T-helper 2 cell (primary cell): ENCODE results near the gene HIVEP3.
A peak's percentile ranks its signal among the peaks of the same experiment; 100 is the strongest.

Experiments
- DNase-seq, 5 experiments: peaks; one replicate each; pipeline versions ENCODE4 v3.0.0 to v3.0.0-alpha.2; 2012 to 2022

The HIVEP3 gene

DNA sequence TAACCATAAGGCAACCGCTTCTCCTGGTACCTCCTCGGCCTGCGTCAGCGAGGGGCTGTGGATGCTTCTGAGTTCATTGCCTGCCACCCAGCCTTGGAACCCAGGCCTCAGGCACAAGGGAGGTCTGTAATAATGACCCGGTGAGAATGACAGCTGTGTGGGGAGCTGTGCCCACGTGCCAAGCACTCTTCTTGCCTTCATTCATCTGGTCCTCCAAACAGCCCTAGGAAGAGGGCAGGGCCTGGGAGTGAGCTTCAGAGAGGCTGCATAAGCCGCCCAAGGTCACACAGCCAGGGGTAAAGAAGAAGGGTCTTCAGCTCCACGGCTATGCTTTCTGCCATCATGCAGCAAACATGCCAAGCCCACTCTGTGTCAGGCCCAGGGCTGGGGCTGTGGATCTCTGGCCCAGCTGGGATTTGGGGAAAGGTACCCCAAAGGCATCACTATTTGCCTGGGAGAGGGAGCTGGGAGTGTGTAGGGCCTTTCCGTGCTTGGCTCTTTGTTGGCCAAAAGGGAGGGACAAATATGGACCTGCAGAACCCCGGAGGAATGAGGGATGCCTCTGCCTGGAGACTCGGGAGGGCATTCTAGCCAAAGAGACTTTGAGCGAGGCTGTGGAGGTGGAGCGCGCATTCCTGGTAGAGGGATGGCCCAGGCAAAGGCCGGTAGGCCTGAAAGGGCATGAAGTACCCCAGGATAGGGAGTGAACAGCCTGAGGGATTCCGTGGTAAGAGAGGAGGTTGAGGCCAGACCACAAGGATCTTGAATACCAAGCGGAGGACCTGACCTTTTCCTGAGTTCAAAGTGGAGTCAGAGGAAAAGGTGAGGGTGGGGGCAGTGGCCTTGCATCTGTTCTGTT, 424.1 kb downstream of the HIVEP3 start:
- no peak for DNase-seq

DNA sequence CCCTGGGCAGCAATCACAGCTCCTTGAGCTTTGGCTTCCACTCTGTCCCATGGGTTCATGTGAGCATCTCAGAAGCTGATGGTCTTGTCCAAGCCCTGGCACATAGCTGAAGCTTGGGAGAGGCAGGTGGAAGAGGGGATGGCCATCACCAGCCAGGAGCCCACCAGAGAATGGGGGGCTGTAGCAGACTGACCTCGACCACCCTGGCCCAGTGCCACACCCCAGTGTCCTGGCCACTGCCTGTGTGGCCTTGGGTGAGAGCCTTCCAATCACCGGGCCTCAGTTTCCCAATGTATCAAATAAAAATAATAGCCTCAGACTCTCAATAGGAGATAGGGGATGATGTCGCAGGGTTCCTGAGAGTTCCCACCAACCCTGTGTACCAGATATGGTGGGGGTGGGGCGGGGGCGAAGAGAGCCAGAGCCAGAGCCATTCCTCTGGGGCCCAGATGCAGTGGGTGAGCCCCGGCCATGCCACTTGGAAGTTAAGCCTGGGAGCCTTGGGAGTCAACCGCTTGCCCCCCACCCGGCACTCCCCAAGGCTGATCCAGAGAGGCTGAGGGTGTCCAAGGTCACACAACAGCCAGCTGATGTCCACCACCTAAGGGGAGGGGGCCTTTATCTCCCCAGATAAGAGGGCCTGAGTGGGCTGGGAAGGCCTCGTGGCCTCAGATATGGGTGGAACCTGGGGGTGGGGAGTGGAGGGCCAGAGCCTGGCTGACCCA, 424.9 kb downstream of the HIVEP3 start:
- DNase-seq = no peak

DNA sequence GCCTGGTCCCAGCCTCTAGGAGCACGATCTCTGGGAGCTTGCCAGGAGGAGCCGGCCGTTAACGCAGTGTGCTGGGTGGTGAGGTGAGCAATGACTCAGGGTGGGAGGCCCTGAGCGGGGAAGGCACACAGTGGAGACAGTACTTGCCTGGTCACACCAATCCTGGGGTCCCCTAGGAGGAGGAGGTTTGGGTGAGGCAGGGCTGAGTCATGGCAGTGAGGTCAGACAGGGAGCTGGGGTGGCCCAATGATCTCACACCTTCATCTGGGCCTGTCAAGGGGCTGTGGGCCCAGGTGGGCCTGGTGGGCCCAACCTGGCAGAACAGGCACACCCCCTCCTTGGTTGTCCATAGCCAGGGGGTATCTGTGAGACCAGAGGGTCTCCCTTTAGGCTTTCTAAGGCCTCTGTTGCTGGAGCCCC, 425.6 kb downstream of the HIVEP3 start:
- no peak for DNase-seq

DNA sequence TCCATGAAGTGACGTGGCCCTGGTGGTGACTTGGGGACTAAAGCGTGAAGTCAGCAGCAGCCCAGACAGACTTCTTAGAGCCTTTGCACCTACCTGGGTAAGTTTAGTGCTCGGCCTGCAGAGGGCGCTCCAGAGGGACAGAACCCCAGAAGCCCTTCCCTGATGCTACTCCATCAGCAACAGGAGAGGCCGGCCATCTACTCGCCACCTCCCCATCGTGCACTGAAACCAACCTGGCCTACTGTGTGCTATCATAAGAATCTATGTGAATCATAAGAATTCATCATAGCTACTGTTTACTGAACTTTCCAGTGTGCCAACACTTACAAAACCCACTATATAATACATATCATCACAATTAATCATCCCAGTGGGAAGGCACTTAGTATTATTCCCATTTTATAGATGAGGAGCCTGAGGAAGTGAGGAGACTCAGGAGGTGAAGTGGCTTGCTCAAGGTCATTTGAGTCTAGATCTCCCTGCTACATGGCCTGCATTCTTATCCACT, 426.3 kb downstream of the HIVEP3 start:
- peak in 2 of 5 experiments; percentile 28 to 56 for DNase-seq

DNA sequence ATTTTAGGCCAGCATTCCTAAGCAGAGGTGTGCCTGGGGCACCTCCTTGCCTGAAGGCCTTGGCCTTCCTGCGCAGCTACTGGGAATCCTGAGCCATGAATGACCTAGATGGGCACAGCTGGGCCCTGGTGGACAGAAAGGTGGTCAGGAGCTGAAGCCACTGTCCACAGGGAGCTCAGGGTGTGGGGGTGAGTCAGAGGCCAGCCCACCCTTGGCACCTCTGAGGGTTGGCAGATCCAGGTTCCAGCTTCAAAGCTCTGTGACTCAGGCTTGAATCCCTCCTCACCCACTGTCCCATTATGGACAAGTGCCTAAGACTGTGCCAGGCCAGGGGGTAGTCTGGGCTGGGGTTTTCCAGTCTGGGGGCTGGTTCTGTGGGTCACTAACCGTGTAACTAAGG, 427.8 kb downstream of the HIVEP3 start:
- DNase-seq = no peak

DNA sequence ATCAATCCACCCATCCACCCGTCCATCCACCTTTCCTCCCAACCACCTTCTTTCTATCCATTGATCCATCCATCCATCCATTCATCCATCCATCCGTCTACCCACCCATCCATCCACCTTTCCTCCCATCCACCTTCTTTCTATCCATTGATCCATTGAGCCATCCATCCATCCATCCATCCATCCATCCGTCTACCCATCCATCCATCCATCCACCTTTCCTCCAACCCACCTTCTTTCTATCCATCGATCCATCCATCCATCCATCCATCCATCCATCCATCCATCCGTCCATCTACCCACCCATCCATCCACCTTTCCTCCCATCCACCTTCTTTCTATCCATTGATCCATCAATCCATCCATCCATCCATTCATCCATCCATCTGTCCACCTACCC, 429.2 kb downstream of the HIVEP3 start:
- no peak for DNase-seq

DNA sequence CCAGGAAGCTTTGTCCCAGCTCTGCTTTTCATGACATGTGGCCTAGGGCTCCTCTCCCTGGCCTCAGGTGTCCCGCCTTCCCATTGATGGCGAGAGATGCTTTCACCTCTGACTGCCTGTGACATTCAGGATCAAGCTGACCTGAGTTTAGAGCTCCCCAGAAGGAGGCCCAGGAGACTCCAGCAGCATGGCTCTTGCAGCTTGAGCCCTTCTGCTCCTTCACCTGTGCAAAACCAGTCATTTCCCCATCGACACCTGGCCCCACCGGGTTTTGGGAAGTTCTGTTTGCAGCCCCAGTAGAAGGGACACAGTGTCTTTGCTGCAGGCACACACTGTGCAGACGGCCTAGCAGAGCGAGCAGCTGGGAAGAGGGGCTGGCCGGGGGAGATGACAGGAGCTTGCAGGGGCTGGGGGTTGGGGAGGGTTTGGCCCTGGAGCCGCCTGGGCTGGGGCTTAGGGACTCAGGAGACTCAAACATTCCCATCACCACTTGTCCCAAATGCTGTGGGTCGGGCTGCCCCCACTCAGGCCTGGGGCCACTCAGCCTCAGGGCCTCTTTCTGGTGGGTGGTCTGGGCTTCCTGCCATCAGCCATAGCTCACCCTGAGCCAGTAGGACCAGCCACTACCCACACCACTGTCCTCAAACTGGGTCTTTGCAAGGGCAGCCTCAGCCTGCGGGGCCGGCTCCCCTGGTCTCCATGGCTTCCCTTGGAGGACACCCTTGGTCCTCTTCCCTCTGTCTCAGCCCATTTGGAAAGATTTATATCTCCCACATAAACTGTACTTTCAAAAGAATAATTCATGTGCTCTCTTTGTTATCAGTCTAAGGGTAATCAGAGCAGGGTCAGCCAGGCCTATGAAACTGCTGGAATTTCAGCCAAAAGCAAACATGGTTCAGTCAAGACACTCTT, 430.4 kb downstream of the HIVEP3 start:
- DNase-seq = no peak

DNA sequence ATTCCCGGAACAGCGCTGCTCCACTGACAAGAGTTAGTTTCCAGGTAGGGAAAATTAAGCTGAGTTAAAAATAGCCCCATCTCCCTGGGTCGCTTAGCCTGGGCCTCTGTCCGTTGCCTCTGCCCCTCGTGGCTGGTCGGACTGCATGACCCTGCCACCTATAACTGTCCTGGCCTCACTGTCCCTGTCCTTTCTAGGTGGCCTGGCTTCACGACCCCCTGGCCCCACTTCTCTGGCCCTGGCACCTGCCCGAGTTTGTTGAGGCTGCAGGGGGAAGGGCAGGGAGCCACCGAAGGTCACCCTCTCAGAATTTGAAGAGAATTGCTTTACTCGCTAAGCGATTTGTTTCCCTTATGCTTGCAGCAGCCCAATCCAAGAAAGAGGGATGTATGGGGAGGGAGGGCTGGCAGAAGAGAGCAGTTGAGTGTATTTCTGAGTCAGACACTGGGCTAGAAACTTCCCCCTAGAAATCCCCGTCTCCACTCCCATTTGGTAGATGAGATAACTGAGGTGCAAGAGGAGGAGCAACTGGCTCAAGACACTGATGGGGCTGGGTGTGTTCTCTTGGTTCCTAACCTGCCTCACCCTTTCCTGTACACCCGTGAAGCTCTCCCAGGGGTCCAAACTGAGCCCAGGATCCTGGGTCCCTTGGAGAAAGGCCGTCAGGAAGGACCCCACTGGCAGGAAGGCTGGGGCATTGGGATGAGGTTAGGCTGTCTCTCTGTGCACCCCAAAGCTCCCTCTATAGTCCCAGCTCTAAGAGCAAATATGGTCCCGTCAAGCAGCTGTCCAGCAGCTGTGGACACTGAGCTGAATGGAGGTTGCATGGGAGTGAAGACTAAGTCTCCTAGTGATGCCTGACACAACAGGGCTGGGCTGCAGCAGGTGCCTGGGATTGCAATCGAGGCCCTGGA, 431.3 kb downstream of the HIVEP3 start:
- DNase-seq = peak in 1 of 5 experiments; percentile 34

DNA sequence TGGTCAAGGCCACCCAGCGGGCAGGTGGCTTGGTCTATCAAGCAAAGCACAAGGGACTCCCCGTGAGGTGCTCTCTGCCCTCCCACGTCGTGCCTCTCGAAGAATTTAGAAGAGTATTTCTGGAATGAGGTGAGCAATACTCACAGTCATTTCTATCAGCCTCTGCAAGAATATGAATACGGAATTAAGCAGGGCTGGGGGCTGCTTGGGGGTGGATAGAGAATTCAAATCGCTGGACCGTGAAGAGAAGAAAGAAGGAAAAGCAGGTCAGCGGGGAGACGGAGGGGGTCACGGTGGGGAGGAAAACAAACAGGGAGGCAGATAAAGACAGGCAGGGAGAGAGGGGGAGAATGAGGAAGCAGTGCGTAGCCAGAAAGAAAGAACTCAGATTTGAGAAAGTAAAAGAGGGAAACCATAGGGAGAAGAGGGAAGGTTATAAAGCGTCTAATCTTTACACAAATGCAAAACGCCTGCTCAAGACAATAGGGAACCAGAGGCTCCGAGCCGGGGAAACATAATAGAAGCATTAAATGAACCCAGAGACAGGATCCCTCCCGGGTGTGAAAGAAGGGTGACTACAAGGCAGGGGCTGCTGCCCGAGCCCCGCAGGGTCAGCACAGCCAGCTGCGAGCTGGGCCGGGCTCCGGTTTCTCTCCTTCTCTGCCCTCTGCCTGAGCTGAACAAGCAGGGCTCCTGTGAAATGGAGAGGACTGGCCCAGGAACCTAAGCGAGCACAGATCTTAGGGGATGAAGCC, 432.2 kb downstream of the HIVEP3 start:
- DNase-seq = no peak

DNA sequence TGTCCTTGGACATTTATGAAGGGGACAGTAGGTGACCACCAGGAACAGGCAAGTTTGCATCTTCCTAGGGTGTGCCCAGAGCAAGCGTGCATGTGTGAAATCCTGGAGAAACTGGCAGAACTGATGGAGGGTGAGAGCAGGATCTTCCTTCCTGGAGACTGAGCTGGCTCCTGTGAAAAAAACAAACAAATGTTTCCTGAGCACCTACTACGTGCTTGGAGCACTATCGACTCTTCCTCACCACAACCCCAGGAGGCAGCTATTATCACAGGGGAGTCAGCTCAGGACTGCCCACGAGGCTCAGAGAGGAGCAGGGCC, 432.7 kb downstream of the HIVEP3 start:
- DNase-seq = no peak

DNA sequence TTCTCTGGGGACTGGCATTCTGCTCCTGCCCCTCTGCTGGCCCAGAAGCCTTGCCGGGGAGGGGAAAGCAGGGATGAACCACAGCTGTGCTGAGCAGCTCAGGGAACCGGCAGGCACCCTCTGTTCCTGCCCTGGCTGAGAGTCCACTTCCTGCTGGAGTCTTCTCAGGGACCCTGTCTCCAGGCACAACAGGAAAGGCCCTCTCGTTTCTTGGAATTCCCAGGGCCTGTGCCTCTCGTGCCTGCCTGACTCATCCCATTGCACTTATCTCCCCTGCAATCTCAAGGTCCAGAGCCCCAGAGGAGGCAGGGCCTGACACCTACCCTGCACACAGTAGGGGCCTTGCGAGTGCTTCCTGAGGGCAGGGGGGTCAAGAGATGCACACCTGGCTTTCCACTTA, 433.1 kb downstream of the HIVEP3 start:
- DNase-seq = no peak

DNA sequence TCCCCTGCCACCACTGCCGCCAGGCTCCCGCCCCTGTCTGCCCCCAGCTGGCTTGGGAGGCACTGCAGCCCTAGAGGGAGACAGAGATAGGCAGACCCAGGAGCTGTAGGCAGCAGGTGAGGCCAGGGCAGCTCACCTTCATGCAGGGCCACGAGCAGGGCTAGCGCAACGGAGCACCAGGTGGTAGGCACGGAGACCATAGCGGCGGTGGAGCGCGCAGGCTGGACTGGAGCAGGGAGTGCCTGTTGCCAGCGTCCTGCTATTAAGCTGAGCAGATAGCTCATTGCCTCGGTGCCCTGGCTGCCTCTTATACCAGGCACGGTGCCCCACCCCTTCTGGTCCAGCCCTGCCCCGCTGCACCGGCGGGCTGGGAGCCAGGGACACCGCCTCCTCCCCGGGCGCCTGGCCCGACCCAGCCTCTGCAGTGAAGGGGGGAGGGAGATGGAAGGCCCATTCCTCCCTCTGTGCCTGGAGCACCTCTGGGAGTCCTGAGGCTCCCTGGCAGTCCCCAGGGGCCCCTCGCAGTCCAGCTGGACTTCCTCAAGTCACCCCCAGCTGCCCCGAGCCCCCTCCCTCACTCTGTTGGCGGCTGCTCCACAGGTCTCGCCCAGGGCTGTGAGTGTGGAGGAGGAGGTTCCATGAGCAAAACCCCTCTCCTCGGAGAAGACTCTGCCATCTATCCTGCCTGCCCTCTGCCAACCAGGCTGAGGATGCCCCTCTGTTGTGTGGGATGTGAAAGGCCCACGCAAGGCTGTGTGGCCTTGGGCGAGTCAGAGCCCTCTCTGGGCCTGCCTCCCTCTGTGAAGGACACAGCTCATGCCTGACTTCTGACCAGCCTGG, 434.1 kb downstream of the HIVEP3 start, which contains the start of gene EDN2:
Gene EDN2, minus strand, starts transcription at position 282 of the 840 bp plus-strand sequence. Its CDS starts 82 bp downstream, at position 200.
- DNase-seq = peak in 1 of 5 experiments; percentile 10

DNA sequence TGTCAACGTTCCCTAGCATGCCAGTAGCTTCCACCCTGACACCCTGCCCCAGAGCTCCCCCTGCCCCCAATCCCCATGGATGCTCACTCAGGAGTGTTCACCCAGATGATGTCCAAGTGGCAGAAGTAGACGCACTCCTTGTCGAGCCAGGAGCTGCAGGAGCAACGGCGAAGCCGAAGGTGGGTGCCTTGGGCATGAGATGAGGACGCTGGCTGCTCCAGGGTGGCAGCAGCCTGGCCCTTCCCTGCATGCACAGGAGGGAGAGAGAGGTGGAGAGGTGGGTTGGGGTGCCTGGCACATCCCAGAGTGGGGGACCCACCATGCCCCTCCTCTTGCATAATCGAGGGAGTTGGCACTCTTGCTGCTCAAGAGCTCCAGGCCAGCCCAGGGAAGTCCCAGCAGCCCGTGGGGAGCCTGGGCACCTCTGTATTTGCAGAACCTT, 434.7 kb downstream of the HIVEP3 start:
- no peak for DNase-seq

DNA sequence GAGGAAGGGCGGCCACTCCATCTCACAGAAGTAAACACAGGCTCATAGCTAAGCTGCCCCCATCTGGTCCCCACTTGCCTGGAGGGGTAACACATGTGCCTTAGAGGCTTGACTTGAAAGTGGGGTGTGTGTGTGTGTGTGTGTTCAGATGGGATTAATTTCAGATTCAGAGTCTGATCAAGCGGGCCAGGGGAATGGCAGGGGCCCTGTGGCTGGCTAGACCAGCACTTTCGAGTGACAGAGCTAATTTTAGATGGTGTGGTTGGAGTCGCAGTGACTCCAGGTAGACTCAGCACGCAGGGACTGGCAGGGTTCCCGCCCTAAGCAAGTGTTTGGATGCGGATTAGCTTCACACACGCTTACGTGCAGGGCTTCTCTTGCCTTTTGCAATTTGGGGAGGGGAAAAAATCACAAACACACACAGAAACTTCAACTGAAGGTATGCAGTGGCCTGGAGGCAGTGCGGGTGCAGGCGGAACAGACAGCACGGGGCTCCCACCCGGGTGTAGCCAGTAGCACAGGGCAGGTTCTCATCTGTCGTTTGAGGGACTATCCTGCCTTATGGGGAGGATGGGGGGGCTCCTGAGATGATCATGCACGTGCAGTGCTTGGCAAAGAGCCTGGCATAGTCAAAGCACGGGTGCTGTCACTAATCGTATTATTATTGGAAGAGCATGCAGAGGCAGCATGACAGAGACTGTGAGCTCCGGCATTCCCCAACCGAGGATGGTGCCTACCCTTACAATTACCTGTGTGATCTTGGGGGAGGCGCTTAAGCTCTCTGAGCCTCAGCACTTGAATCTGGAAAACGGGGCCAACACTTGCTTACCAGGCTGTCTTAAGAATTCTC, 435.5 kb downstream of the HIVEP3 start:
- no peak for DNase-seq

DNA sequence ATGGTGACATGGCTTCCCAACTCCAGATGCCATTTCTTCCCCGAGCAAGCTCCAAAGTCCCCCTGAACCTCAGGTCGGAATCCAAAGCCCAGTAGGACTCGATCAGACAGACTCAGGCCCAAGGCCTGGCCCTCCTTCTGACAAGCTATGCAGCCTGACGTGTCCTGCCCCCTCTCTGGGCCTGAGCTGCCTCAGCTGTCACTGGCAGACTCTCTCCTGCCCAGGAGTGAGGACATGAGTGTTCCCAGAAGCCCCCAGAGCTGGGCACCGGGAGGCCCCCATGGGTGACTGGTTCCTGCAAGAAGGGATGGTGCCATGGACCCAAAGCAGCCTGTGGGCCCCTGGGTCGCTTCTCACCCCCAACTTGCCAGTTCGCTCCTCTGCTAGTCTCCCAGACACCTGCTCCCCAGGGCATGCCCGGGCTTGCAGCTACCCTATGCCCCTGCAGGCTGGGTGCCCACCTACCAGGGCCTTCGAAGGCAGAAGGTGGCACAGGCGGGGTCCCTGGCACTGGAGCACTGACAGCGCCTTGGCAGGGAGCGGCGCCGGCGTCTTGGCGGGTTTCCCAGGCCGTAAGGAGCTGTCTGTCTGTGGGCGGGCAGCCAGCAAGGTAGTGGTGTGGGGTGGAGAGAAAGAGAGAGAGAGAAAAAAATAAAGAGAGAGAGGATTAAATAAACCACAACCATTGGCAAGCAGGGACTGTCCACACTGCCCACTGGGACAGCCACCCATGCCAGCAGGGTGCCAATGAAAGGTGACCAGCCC, 436.5 kb downstream of the HIVEP3 start:
- DNase-seq = no peak

DNA sequence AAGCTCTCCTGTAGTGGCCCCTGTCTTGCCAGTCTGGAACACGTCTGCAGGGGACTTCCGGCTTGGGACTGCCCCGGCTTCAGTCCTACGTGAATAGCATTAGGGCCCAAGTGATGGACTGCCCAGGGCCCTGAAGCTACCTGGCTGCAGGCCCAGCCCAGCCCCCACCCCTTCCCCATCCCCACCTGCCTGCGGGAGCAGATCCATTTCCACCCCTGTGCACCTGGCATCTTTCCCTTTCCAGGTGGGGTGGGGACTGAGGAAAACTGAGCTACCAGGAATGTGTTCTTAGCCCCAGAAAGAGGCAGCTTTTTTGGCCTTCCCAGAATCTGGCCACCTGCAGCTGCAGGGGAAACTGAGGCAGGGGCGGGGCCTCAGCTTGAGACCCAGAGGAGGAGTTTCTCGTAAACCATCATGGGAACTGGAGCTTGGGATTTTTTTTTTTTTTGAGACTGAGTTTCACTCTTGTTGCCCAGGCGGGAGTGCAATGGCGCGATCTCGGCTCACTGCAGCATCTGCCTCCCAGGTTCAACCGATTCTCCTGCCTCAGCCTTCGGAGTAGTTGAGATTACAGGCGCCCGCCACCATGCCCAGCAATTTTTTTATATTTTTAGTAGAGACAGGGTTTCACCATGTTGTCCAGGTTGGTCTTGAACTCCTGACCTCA, 437.5 kb downstream of the HIVEP3 start:
- DNase-seq = no peak
